ENCODE data around the gene RECK. TPM values are rescaled to one million over a fixed set of nuclear protein-coding genes. Genes with fewer than 3 reads are reported as not detected.

RECK gene
- 8.1 and 8.6 TPM in 2 replicates for total RNA-seq (2014; rRNA removed; shearing (Covaris generic))
- 11.3 and 11.6 TPM in 2 replicates for polyA plus RNA-seq (2016; fragmentation: Nextera tagmentation; extraction: Ambion mirVana)
- long read RNA-seq, partial matches to known transcripts = 4 of 12 reads
- long read RNA-seq, other reads (novel, unspliced or antisense) = 5 of 12 reads

- Histone ChIP-seq H3K36me3 (ENCODE audit: insufficient read depth) (no peaks in the 10 kb centered on the region), H4K20me1 (replicated peaks; ENCODE audit: insufficient read depth) (peaks cover 20% of the 10 kb centered on the region), H3K79me2 (replicated peaks; ENCODE audit: insufficient read depth) (peaks cover 43% of the 10 kb centered on the region), H3K4me3 (peak within 1 kb of the TSS; percentile 90), H3F3A (replicated peaks; ENCODE audit: low read depth) (0 out of 2 replicates have a peak, but pooled peaks cover 3% of the 10 kb centered on the region), H3K9me2 (ENCODE audit: insufficient read depth) (no peaks in the 10 kb centered on the region), H3K27ac (ENCODE audit: low read depth) (peak within 1 kb of the TSS; percentile 73), H3K4me1 (ENCODE audit: insufficient read depth) (peaks cover 20% of the 10 kb centered on the region), H3K4me2 (peak within 1 kb of the TSS; percentile 97), H2AFZ (peak within 1 kb of the TSS; percentile 99), H3K27me3 (ENCODE audit: insufficient read depth) (no peaks in the 10 kb centered on the region)
- Mint-ChIP-seq H3K9me3 (no peaks in the 10 kb centered on the region), H3K27me3 (ENCODE audit: insufficient read depth, low read depth, poor library complexity) (peaks cover 4% of the 10 kb centered on the region), H3K4me1 (peaks cover 19% of the 10 kb centered on the region; the same call in 2 of the 3 replicates), H3K27ac (peak within 1 kb of the TSS; percentile 94), H3K36me3 (ENCODE audit: low read depth) (no peaks in the 10 kb centered on the region), H3K4me3 (peak within 1 kb of the TSS; percentile 83)
- ATAC-seq (peak; percentile 91), DNase-seq (ENCODE audit: low spot score) (peak; percentile 96)
- TF ChIP-seq CREB1 (CRISPR knock-in tag; IDR thresholded peaks at IDR 0.05; ENCODE audit: low read depth) (0 out of 2 replicates have a peak, but pooled peaks have one; percentile 7), POLR2AphosphoS5 (IDR thresholded peaks at IDR 0.05; ENCODE audit: low read depth) (peak; percentile 87), NANOG (IDR thresholded peaks at IDR 0.05; ENCODE audit: borderline replicate concordance) (no peak)
Observed at GRCh38 chr9:36036780-36037548, at the start of gene RECK. RECK (plus strand) TSS chr9:36036913; CDS start chr9:36036999, 86 bp downstream.

GRCh38 chr9:35990155-35990554, 46.6 kb upstream of the RECK start:
- H3K27ac ChIP-seq (ENCODE audit: low read depth) = no peak overlapping the region
- no peak for DNase-seq (ENCODE audit: low spot score)
- no peaks in the 10 kb centered on the region for H3K27me3 ChIP-seq (ENCODE audit: insufficient read depth)
- 0 out of 2 replicates have a peak, but pooled peaks cover 3% of the 10 kb centered on the region for H3K9me2 ChIP-seq (ENCODE audit: insufficient read depth)
- no peaks in the 10 kb centered on the region for H3K4me1 ChIP-seq (ENCODE audit: insufficient read depth)
- H3F3A ChIP-seq (replicated peaks; ENCODE audit: low read depth) = no peaks in the 10 kb centered on the region
- Mint-ChIP-seq H3K4me3 (no peak overlapping the region), H3K27ac (no peak overlapping the region), H3K9me3 (no peaks in the 10 kb centered on the region), H3K36me3 (ENCODE audit: low read depth) (no peaks in the 10 kb centered on the region), H3K4me1 (no peaks in the 10 kb centered on the region), H3K27me3 (ENCODE audit: insufficient read depth, low read depth, poor library complexity) (peaks cover 3% of the 10 kb centered on the region)
- ATAC-seq = no peak
- H3K4me3 ChIP-seq = no peak overlapping the region
- no peak overlapping the region for H3K4me2 ChIP-seq
- H3K79me2 ChIP-seq (replicated peaks; ENCODE audit: insufficient read depth) = no peaks in the 10 kb centered on the region
- H3K36me3 ChIP-seq (ENCODE audit: insufficient read depth) = no peaks in the 10 kb centered on the region
- no peak overlapping the region for H2AFZ ChIP-seq
- no peaks in the 10 kb centered on the region for H4K20me1 ChIP-seq (replicated peaks; ENCODE audit: insufficient read depth)
- TF ChIP-seq ETS1 (IDR thresholded peaks at IDR 0.05) (no peak), ZNF114 (CRISPR knock-in tag; IDR thresholded peaks at IDR 0.05) (no peak), STAT1 (IDR thresholded peaks at IDR 0.05; ENCODE audit: unreplicated experiment) (no peak), JUNB (IDR thresholded peaks at IDR 0.05; ENCODE audit: unreplicated experiment) (no peak), NANOG (IDR thresholded peaks at IDR 0.05; ENCODE audit: borderline replicate concordance) (no peak), CREB1 (CRISPR knock-in tag; IDR thresholded peaks at IDR 0.05; ENCODE audit: low read depth) (no peak), POLR2AphosphoS5 (IDR thresholded peaks at IDR 0.05; ENCODE audit: low read depth) (no peak)
- TF ChIP-seq, protein P1, sequence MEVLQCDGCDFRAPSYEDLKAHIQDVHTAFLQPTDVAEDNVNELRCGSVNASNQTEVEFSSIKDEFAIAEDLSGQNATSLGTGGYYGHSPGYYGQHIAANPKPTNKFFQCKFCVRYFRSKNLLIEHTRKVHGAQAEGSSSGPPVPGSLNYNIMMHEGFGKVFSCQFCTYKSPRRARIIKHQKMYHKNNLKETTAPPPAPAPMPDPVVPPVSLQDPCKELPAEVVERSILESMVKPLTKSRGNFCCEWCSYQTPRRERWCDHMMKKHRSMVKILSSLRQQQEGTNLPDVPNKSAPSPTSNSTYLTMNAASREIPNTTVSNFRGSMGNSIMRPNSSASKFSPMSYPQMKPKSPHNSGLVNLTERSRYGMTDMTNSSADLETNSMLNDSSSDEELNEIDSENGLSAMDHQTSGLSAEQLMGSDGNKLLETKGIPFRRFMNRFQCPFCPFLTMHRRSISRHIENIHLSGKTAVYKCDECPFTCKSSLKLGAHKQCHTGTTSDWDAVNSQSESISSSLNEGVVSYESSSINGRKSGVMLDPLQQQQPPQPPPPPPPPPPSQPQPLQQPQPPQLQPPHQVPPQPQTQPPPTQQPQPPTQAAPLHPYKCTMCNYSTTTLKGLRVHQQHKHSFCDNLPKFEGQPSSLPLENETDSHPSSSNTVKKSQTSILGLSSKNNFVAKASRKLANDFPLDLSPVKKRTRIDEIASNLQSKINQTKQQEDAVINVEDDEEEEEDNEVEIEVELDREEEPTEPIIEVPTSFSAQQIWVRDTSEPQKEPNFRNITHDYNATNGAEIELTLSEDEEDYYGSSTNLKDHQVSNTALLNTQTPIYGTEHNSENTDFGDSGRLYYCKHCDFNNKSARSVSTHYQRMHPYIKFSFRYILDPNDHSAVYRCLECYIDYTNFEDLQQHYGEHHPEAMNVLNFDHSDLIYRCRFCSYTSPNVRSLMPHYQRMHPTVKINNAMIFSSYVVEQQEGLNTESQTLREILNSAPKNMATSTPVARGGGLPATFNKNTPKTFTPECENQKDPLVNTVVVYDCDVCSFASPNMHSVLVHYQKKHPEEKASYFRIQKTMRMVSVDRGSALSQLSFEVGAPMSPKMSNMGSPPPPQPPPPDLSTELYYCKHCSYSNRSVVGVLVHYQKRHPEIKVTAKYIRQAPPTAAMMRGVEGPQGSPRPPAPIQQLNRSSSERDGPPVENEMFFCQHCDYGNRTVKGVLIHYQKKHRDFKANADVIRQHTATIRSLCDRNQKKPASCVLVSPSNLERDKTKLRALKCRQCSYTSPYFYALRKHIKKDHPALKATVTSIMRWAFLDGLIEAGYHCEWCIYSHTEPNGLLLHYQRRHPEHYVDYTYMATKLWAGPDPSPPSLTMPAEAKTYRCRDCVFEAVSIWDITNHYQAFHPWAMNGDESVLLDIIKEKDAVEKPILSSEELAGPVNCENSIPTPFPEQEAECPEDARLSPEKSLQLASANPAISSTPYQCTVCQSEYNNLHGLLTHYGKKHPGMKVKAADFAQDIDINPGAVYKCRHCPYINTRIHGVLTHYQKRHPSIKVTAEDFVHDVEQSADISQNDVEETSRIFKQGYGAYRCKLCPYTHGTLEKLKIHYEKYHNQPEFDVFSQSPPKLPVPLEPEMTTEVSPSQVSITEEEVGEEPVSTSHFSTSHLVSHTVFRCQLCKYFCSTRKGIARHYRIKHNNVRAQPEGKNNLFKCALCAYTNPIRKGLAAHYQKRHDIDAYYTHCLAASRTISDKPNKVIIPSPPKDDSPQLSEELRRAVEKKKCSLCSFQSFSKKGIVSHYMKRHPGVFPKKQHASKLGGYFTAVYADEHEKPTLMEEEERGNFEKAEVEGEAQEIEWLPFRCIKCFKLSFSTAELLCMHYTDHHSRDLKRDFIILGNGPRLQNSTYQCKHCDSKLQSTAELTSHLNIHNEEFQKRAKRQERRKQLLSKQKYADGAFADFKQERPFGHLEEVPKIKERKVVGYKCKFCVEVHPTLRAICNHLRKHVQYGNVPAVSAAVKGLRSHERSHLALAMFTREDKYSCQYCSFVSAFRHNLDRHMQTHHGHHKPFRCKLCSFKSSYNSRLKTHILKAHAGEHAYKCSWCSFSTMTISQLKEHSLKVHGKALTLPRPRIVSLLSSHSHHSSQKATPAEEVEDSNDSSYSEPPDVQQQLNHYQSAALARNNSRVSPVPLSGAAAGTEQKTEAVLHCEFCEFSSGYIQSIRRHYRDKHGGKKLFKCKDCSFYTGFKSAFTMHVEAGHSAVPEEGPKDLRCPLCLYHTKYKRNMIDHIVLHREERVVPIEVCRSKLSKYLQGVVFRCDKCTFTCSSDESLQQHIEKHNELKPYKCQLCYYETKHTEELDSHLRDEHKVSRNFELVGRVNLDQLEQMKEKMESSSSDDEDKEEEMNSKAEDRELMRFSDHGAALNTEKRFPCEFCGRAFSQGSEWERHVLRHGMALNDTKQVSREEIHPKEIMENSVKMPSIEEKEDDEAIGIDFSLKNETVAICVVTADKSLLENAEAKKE (CRISPR knock-in tag; IDR thresholded peaks at IDR 0.05) = no peak
- TF ChIP-seq, protein P2, sequence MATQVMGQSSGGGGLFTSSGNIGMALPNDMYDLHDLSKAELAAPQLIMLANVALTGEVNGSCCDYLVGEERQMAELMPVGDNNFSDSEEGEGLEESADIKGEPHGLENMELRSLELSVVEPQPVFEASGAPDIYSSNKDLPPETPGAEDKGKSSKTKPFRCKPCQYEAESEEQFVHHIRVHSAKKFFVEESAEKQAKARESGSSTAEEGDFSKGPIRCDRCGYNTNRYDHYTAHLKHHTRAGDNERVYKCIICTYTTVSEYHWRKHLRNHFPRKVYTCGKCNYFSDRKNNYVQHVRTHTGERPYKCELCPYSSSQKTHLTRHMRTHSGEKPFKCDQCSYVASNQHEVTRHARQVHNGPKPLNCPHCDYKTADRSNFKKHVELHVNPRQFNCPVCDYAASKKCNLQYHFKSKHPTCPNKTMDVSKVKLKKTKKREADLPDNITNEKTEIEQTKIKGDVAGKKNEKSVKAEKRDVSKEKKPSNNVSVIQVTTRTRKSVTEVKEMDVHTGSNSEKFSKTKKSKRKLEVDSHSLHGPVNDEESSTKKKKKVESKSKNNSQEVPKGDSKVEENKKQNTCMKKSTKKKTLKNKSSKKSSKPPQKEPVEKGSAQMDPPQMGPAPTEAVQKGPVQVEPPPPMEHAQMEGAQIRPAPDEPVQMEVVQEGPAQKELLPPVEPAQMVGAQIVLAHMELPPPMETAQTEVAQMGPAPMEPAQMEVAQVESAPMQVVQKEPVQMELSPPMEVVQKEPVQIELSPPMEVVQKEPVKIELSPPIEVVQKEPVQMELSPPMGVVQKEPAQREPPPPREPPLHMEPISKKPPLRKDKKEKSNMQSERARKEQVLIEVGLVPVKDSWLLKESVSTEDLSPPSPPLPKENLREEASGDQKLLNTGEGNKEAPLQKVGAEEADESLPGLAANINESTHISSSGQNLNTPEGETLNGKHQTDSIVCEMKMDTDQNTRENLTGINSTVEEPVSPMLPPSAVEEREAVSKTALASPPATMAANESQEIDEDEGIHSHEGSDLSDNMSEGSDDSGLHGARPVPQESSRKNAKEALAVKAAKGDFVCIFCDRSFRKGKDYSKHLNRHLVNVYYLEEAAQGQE (IDR thresholded peaks at IDR 0.05; ENCODE audit: unreplicated experiment) = no peak
